OCI-LY7 (cell line): ENCODE measurements around the gene U2SURP.

Experiments used
- CTCF ChIP-seq: fragments of 200-600 bp; sonication (generic); conservative IDR thresholded peaks from 2 replicates; pipeline ENCODE4 v1.5.1; 2014; ENCODE audit warnings: mild to moderate bottlenecking, antibody characterized with exemption, low read length, moderate library complexity, mixed read lengths
- EZH2phosphoT487 ChIP-seq: fragments of 200-600 bp; sonication (generic); IDR thresholded peaks from 2 replicates; pipeline ENCODE4 v1.6.1; 2018; ENCODE audit warnings: low read depth, borderline replicate concordance, mild to moderate bottlenecking, mixed run types, antibody characterized with exemption, low read length, moderate library complexity, mixed read lengths

- TF ChIP-seq CTCF = no peak
- no peak for TF ChIP-seq EZH2phosphoT487
Observed at GRCh38 chr3:142962520-142963233, 38.7 kb upstream of the U2SURP start.
